GM19025 (cell line): ENCODE results near the gene PCDHGA9.
"Not testable (repeated sequence)": the region's sequence is repeated elsewhere in the genome, so short reads cannot be mapped to it uniquely, and the experiment has no call there.

ENCODE experiments used
- ATAC-seq: cut with Tn5 transposase; IDR thresholded peaks from one replicate; pipeline ENCODE4 v1.9.1; 2021; ENCODE audit warnings: mild to moderate bottlenecking, low read depth, moderate library complexity; ENCODE audit not compliant: unreplicated experiment

Gene PCDHGA9

GRCh38 chr5:141383345-141383744 lies 19.2 kb upstream of the PCDHGA9 start:
- no peak for ATAC-seq

- ATAC-seq: no peak
Measured at GRCh38 chr5:141384471-141385267, 17.9 kb upstream of the PCDHGA9 start.

GRCh38 chr5:141387557-141388311 lies 14.8 kb upstream of the PCDHGA9 start, which contains the start of gene PCDHGB4:
TSS of gene PCDHGB4 (plus strand) at chr5:141387698. CDS start at chr5:141387885, 187 bp downstream.
- ATAC-seq: not testable (repeated sequence)

- ATAC-seq: no peak
Measured at GRCh38 chr5:141388661-141389060, 13.9 kb upstream of the PCDHGA9 start.

- no peak for ATAC-seq
Measured at GRCh38 chr5:141389153-141390042, 13.2 kb upstream of the PCDHGA9 start.

GRCh38 chr5:141392429-141393198 lies 10.0 kb upstream of the PCDHGA9 start, which contains the start of gene PCDHGA8:
TSS of gene PCDHGA8 (plus strand) at chr5:141392633. CDS start at chr5:141392814, 181 bp downstream.
- ATAC-seq: no peak

GRCh38 chr5:141393267-141393666 lies 9.3 kb upstream of the PCDHGA9 start:
- ATAC-seq: no peak

GRCh38 chr5:141394401-141395187 lies 8.0 kb upstream of the PCDHGA9 start:
- ATAC-seq: not testable (repeated sequence)

- ATAC-seq: peak; percentile 93
Measured at GRCh38 chr5:141397756-141398551, 4.6 kb upstream of the PCDHGA9 start, which contains the start of gene PCDHGB5. TSS of gene PCDHGB5 (plus strand) at chr5:141397947. CDS start at chr5:141398128, 181 bp downstream.

GRCh38 chr5:141398608-141399007 lies 4.0 kb upstream of the PCDHGA9 start:
- ATAC-seq: no peak

GRCh38 chr5:141399555-141400258 lies 2.9 kb upstream of the PCDHGA9 start:
- ATAC-seq: no peak

GRCh38 chr5:141403387-141403786 lies 809 bp downstream of the PCDHGA9 start:
- ATAC-seq: no peak

- ATAC-seq: peak; percentile 90
Measured at GRCh38 chr5:141407790-141408505, 5.4 kb downstream of the PCDHGA9 start, which contains the start of gene PCDHGB6. TSS of gene PCDHGB6 (plus strand) at chr5:141408021. CDS start at chr5:141408203, 182 bp downstream.

GRCh38 chr5:141409598-141410306 lies 7.2 kb downstream of the PCDHGA9 start:
- ATAC-seq: no peak

GRCh38 chr5:141411575-141411974 lies 9.0 kb downstream of the PCDHGA9 start:
- ATAC-seq: no peak
